ENCODE results near the gene PDE4B.

The PDE4B gene

DNA sequence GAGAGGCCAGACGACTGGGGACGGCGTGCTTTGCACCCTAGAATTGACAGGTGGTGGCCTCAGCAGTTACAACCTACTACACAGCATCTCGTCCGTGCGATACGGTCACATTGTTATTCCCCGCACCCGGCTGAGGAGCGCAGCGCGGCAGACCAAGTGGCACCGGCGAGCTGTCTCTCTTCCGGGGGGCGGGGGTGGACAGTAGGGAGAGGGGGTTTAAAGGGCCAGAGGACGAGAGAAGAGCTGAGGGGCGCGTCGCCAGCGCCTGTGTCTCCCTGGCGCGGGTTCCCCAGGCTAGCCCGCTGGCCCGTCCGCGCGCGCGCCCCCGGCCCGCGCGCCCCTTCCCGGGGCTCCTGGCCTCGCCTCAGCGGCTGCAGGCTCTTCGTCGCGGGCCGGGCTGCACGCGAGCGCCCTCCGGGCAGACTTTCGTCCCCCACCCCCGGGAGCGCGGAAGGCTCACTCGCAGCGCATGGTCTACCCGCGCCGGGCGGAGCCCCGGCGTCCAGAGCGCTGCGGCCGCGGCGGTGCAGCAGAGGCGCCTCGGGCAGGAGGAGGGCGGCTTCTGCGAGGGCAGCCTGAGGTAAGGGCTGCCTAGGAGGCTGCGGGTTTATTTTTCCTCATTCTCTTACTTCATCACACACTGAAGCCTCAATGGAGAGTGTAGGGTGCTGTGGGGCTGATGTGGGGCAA lies at the start of gene PDE4B:
Gene PDE4B (plus strand): TSS at position 227 of the 690 bp plus-strand sequence.
- DNase-seq (ENCODE audit: low read depth in 1 of 2, low spot score in 1 of 2) = no peak

DNA sequence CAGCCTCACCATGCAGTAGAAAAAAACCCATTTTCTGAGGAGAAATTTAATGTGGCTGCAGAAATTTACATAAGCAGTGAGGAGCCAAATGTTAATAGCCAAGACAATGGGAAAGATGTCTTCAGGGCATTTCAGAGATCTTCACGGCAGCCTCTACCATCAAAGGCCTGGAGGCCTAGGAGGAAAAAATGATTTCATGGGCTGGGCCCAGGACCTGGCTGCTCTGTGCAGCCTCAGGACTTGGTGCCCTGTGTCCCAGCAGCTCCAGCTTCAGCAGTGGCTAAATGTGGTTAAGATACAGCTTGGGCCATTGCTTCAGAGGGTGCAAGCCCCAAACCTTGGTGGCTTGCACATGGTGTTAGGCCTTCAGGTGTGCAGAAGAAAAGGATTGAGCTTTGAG lies 48.0 kb upstream of the PDE4B start:
- no peak for DNase-seq (ENCODE audit: low read depth in 1 of 2, low spot score in 1 of 2)

DNA sequence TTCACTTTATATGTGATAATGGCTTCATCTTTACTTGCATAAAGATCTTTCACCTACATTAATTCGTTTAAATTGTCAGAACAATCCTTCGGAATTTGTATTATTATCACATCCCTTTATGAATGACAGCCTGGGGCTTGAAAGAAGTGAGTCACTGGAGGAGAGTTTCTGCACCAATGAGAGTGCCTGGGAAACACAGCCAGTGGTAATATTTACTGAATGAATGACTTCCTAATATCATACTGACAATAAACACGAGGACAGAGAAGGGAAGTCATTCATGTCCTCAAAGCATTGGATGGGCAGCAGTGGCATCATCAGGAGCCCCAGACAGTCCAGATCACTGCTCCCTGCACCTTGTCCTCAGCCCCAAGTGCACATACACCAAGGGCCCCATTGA lies 40.7 kb upstream of the PDE4B start:
- DNase-seq (ENCODE audit: low read depth in 1 of 2, low spot score in 1 of 2) = no peak

DNA sequence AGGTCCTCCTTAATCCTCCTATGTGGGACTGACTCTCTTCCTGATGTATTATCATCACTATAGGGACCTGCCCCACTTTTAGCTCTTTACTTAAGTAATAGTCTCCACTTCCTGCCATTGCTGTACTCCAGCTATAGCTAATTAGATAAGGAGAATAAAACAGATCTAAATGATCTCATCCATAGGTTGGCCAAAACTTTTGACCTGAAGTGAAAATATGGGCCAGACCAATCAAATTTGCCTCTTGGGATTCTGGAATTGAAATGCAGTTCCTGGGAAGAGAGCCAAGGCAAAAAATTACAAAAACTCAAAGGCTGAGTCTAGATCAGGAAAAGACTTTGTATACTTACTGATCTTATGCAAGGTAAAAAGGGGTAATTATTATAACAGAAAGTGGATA lies 36.1 kb upstream of the PDE4B start:
- DNase-seq (ENCODE audit: low read depth in 1 of 2, low spot score in 1 of 2) = no peak

DNA sequence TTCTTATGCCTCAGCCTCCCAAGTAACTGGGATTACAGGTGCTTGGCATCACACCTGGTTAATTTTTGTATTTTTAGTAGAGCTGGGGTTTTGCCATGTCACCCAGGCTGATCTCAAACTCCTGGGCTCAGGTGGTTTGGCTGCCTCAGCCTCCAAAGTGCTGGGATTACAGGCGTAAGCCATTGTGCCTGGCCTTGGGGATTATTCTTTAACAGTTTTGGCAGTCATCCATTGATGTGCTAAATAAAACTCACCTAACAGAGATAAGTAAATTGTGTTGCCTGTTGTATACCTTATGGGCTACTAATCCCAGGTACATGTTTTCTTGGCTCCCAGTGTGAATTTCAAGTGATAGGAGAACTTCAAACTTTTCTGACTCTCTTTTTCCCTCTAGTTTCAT lies 35.2 kb upstream of the PDE4B start:
- no peak for DNase-seq (ENCODE audit: low read depth in 1 of 2, low spot score in 1 of 2)

DNA sequence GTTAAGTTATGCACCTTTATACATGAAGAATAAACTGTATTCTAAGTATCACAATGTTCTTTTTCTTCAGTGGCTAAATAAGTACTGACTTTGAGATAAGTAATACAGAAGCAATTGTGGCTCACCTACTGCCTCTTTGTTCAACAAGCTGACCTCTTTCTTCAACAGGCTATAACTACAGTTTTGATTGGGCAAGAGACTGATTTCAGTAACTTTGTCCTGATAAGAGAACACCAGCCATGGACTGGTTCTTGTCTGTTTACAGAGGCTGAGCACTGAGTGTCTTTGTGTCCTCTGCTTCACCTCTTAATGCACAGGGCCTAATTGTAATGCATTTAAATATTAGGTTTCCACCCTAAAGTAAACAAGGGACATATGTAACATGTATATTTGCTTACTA lies 34.6 kb upstream of the PDE4B start:
- DNase-seq (ENCODE audit: low read depth in 1 of 2, low spot score in 1 of 2) = no peak

DNA sequence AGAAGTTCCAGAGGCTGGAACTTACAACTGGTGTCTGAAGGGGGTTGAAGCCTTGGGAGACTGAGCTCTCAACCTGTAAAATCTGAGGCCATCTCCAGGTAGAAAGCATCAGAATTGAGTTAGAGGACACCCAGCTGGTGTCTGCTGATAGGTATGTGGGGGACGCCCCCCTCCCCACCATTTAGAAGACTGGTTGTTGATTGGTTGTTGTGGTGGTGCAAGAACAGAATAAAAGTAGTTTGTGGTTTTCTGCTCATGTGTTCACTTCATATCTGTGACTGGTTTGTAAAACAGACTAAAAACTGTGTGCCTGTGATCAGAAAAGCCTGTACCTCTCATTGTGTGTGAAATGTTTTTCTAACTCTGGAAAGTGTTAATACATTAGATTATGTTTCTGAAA lies 33.2 kb upstream of the PDE4B start:
- no peak for DNase-seq (ENCODE audit: low read depth in 1 of 2, low spot score in 1 of 2)

DNA sequence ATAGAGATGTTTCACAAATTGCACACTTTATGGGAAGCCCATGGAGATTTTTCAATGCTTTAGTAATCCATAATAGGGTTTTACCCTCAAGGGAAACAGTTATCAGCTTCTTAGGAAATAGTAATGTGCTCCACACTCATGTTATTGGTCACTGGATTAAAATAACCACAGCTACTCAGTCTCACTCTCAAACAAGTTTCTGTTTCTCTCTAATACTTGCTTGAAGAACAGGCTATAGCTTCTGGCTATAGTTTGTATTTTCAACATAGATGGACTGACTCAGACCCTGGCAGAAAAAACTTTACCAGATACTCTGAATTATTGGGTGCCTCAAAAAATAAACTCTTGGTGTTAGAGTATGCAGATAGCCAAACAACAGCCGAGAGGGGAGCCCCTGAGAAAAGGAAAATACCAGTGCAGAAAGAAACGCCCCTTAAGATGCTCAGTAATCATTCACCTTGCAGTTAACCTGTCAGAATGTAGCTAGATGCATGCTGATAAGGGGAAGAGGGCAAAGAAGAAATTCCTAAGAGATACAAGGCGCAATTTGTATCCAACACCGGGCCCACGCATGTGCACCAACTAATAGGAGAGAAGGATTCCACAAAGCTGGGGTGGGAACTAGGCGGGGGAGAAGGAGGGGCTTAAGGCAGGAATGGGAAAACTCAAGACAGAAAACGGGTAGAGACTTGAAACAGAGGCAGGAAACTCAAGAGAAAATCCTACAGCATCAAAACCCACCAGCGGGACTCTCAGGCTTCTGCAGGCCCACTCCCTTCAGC lies 30.4 kb upstream of the PDE4B start:
- DNase-seq (ENCODE audit: low read depth in 1 of 2, low spot score in 1 of 2) = no peak

DNA sequence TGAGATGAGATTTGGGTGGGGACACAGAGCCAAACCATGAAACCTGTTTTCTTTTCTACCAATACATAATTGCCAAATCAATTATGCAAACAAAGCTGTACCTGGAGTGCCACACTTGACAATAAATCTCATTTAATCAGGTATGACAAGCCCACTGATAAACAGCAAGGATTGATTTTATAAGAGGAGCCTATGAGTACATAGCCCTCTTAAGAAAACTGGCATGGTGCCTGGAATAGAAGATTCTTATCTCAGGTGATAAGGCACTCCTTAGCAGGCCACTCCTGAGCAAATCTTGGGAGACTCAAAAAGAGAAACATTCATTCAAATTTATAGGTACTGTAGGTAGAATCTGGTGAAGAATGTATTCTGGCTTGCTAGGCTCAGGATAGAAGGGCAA lies 28.6 kb upstream of the PDE4B start:
- DNase-seq (ENCODE audit: low read depth in 1 of 2, low spot score in 1 of 2) = no peak

DNA sequence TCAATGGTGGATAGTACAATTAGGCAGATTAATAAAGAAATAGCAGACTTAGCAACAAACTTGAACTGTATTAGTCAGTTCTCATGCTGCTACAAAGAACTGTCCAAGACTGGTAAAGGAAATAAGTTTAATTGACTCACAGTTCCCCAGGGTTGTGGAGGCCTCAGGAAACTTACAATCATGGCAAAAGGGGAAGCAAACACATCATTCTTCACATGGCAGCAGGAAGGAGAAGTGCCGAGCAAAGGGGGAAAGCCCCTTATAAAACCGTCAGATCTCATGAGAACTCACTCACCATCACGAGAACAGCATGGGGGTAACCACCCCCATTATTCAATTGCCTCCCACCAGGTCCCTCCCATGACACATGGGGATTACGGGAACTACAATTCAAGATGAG lies 27.1 kb upstream of the PDE4B start:
- no peak for DNase-seq (ENCODE audit: low read depth in 1 of 2, low spot score in 1 of 2)

DNA sequence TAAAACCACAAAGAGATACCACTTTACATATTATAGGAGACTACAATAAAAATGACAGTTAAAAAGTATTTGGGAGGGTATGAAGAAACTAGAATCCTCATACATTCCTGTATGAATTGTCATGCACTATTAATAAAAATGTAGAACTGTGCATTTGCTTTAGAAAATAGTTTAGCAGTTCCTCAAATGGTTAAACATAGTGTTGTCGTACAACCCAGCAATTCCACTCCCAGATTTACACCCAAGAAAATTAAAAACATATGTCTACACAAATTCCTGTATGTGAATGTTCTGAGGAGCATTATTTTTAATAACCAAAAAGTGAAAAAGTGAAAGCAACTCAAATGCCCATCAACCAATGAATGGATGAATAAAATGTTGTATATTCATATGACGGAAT lies 23.1 kb upstream of the PDE4B start:
- DNase-seq (ENCODE audit: low read depth in 1 of 2, low spot score in 1 of 2) = no peak

DNA sequence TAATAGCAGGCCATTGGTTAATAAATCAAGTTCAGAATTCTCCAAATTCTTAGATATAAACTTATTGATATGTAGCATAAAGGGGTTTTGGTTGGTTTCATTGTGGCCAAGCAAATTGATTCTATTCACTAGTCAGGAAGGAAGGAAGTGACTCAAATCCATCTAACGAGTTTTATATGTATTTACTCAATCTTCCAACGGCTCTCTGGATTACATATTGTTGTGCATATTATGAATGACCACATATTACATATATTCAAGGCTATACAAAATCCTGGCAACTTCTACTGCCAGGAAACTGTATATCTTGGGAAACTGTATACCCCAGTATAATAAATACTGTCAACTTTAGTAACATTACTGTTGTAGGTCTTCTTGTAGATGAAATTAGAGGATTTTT lies 20.1 kb upstream of the PDE4B start:
- no peak for DNase-seq (ENCODE audit: low read depth in 1 of 2, low spot score in 1 of 2)

DNA sequence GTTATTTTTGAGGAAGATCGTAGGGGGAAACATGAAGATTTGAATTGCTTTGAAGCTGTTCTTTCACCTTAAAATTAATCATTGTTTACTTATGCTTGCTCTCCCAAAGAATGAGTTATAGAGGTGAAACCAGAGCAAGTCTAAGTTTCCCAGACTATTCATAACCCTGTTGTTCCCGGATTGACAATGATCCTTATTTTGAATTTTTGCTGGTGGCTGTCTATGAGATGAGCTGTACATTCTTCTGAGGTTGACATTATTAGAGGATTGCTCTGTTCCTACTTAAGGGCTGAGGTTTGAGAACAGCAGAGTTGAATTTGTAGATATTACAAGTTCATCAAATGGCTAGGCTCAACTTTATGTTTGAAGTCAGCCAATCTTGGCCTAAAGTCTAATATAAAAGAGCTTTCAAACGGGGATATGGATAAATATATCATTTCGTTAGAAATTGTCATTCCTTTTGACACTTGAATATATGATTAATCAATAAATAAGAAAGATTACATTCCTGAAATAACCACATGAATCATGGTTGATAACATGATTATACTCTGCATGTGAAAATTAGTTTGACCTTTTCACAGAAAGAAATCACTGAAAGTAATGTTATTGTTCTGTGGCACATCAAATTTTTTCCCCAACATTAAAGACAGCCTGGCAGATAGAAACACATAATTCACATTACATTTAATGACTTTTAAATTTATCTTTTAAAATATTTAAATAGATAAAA lies 19.1 kb upstream of the PDE4B start:
- no peak for DNase-seq (ENCODE audit: low read depth in 1 of 2, low spot score in 1 of 2)

DNA sequence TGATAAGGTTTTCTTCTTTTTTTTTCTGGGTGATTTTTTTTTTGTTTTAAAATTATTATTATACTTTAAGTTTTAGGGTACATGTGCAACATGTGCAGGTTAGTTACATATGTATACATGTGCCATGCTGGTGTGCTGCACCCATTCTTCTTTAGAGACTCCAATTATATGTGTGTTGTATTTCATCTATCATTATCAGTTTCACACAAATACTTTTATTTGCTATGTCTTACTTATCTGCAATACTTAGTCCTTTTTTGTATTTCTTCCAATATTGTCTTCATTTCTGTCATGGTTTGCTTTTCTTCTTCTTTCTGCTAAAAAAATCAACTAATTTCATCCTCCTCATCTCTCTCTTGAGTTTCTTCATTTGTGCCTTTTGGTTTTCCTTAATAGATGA lies 3.9 kb upstream of the PDE4B start:
- no peak for DNase-seq (ENCODE audit: low read depth in 1 of 2, low spot score in 1 of 2)

DNA sequence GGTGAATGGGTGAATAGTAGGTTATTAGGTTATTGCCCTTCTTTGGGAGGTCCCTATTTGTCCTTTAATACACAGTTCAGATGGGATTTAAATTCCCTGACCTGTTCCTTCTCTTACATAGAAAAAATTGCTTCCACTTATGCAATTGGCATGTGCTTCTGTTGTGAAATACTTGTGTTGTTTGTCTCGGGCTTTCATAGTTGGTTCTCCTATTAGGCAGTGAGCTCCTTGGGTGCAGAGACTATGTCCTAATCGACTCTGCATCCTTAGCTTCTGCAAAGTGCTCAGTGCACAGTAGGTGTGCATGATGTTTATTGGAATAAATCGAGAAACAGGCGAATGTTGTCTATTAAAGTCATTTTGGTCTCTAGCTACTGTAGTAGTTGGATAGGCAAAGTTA lies 1.3 kb upstream of the PDE4B start:
- no peak for DNase-seq (ENCODE audit: low read depth in 1 of 2, low spot score in 1 of 2)

DNA sequence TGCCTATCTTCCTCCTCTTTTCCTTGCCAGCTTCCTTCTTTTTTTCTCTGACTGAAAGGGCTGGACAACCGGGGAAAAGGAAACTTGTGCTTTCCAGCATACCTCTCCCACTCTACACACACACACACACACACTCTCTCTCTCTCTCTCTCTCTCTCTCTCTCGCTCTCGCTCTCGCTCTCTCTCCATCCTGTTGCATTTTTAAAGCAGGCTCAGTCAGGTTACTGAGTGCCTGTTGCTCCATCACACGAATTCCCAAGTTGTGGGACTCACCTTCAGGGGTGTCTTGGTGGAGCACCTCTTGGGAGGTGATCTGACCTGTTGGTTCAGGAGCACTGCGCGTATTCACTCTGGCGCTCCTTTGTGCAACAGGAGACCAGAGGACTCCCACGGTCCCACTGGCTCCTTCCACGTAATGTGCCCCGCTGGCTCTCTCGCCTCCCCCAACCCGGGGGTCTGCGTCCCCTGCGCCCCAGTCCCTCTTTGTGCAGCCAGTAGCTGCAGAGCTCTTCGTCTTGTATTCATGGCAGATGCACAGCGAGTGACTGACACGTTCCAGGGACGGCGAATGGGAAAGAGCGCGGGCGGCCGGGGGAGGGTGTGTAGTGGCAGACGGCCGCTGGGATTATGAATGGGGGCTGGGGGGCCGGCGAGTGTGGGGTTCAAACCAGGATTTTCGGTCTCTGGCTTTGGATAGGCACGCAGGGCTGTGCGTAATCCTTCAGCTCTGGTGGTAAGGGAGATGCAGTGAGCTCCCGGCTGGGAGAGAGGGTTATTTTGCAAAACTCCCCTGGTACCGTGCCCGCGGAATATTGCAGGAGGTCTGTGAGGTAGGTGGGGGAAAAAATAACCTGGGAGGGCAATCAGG lies 660 bp upstream of the PDE4B start:
- DNase-seq (ENCODE audit: low read depth in 1 of 2, low spot score in 1 of 2) = no peak

DNA sequence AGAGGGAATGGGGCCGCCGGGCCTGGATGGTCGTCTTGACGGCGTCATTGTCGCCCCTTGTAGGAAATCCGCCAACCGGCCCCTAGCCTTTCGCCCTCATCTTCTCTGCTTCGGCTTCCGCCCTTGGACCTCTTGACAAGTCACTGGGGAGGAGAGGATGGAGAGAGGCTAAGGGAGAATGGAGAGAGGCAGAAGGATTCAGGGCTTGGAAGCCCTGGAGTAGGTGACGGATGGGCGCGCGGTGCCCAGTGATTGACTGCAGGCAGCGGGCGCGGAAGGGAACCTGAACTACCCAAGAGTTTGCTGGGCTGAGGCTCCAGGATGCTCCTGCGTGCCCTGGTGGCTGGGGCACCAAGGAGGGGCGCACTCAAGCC lies 651 bp downstream of the PDE4B start:
- no peak for DNase-seq (ENCODE audit: low read depth in 1 of 2, low spot score in 1 of 2)

DNA sequence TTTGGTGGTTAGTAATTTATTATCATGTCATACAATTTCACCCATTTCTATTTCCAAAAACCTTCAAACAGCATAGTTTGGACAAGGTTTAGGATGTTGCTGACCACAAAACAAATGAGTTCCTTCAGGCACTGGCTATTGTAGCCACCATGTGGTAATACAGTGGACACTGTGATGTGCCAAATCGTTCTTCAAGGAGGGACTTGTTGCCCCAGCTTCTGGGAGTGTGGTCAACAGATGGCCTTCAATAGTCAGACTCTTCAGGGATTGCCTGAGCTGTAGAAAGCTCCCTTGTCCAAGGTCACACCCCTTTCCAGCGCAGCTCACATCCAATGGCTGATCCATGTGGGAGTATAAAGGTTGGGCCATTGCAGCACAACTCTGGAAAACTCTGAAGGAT lies 2.6 kb downstream of the PDE4B start:
- no peak for DNase-seq (ENCODE audit: low read depth in 1 of 2, low spot score in 1 of 2)

DNA sequence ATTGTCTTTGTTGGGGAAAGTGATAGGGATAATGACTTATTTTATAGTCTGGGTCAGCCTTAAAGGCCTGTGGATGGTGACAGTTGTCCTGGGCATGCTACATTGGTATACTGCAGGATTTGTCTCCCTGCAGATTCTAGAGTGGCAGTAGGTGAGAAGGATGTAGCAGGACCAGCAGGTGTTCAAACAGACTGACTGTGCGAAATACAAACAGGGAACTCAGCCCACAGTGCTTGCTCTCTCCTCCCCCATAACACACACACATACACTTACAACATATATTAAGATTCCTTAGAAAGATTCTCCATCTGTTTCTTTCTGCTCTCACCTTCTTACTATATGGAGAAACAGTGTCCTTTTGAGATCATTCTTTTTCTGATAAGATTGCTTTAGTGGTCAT lies 6.9 kb downstream of the PDE4B start:
- no peak for DNase-seq (ENCODE audit: low read depth in 1 of 2, low spot score in 1 of 2)

DNA sequence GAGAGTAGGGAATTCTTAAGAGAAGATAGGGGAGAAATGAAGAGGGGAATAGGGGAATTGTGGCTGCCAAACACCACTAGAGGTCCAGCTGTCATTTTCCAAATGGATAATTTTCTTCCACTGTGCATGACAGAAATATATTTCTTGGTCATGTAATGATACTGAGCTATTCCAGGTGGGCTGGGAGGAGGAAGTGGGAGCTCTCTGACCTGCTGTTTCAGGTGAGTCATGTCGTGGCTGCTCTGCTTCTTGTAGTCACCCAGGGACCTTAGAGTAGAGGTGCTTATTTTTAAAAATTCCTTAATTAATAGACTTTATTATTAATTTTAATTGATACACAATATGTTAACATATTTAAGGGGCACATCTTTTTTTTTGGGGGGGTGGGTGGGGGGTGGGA lies 11.9 kb downstream of the PDE4B start:
- DNase-seq (ENCODE audit: low read depth in 1 of 2, low spot score in 1 of 2) = no peak

DNA sequence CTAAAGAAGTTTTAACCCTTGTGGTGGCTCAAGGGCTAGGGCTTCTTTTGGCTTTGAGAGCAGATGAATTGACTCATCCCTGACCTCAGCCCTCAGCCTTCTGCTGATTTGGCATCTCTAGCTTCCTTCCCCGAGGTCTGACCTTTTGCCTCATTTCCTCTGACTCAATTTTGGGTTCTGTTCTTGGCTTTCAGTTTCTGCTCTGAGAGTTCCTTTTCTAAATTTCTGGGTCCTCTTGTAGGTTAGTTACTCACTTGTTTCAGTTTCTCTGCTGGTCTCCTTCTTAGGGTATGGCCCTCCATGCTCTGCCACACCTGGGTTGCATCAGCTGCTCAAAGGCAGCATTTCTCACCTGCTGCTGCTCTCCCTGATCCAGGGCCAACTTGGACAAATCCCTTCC lies 19.4 kb downstream of the PDE4B start:
- no peak for DNase-seq (ENCODE audit: low read depth in 1 of 2, low spot score in 1 of 2)
